ENCODE results near the gene SUPT20H. TPM values are rescaled to one million over a fixed set of nuclear protein-coding genes. Genes with fewer than 3 reads are reported as not detected.

Gene SUPT20H
- total RNA-seq, 4 donors from 2014 or later = 28.4 to 67.6 (median 45.3) TPM

GRCh38 chr13:37027639-37028038, 31.8 kb downstream of the SUPT20H start:
- TF ChIP-seq POLR2AphosphoS5 (IDR thresholded peaks at IDR 0.05) (no peak), EP300 (IDR thresholded peaks at IDR 0.05; ENCODE audit: low read depth) (no peak), POLR2A (IDR thresholded peaks at IDR 0.05) (no peak)
- TF ChIP-seq, protein P1, sequence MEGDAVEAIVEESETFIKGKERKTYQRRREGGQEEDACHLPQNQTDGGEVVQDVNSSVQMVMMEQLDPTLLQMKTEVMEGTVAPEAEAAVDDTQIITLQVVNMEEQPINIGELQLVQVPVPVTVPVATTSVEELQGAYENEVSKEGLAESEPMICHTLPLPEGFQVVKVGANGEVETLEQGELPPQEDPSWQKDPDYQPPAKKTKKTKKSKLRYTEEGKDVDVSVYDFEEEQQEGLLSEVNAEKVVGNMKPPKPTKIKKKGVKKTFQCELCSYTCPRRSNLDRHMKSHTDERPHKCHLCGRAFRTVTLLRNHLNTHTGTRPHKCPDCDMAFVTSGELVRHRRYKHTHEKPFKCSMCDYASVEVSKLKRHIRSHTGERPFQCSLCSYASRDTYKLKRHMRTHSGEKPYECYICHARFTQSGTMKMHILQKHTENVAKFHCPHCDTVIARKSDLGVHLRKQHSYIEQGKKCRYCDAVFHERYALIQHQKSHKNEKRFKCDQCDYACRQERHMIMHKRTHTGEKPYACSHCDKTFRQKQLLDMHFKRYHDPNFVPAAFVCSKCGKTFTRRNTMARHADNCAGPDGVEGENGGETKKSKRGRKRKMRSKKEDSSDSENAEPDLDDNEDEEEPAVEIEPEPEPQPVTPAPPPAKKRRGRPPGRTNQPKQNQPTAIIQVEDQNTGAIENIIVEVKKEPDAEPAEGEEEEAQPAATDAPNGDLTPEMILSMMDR (IDR thresholded peaks at IDR 0.05) = no peak
- WGBS, 2 donors (ENCODE audit: low coverage in 1 of 2) = 67 to 69% methylated on average over 2 of the region's 2 CpGs
- no peak overlapping the region for H3K27ac ChIP-seq
- H3K4me1 ChIP-seq = peaks cover 0 to 8% (median 3%) of the 10 kb centered on the region in 4 donors
- H3K9me3 ChIP-seq = no peaks in the 10 kb centered on the region
- in situ Hi-C loops (cut with MboI; ENCODE audit: low pct_ligation_motif_present in 1 of 4, low pct_unique_long_range_greater_than_20kb in 1 of 4, low sequenced_read_pairs in 3 of 4) = no loop called here
- H3K36me3 ChIP-seq = peaks cover 0 to 88% (median 31%) of the 10 kb centered on the region in 4 donors
- intact Hi-C loops (cut with DNase I; ENCODE audit: low total_unique reads) = no loop called here
- H3K4me3 ChIP-seq = no peak overlapping the region
- no peak for DNase-seq
- H3K27me3 ChIP-seq = no peaks in the 10 kb centered on the region

DNA sequence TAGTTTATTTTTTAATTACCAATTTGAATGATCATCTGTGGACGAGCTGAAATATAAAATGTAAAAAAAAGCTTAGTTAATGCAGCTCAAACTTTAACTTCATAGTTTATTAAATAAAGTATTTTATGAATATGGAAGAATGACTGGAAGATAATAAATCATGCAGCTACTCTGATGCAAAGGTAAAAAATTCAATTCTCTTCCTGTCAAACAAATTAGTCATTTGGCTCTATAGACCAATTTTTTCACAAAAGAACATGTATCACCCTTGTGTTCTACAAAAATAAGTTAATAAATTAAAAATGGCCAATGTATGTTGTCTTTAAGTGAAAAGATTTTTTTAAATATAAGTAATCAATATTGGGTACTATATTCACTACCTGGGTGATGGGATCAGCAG, 32.7 kb downstream of the SUPT20H start:
- H3K27ac ChIP-seq = no peak overlapping the region
- intact Hi-C loops (cut with DNase I; ENCODE audit: low total_unique reads) = no loop called here
- H3K27me3 ChIP-seq = no peaks in the 10 kb centered on the region
- no peak for DNase-seq
- in situ Hi-C loops (cut with MboI; ENCODE audit: low pct_ligation_motif_present in 1 of 4, low pct_unique_long_range_greater_than_20kb in 1 of 4, low sequenced_read_pairs in 3 of 4) = no loop called here
- TF ChIP-seq POLR2AphosphoS5 (IDR thresholded peaks at IDR 0.05) = no peak
- TF ChIP-seq, protein P1 (IDR thresholded peaks at IDR 0.05) = no peak
- no peak for TF ChIP-seq EP300 (IDR thresholded peaks at IDR 0.05; ENCODE audit: low read depth)
- no peak for TF ChIP-seq POLR2A (IDR thresholded peaks at IDR 0.05)
- no peaks in the 10 kb centered on the region for H3K9me3 ChIP-seq
- WGBS, 2 donors (ENCODE audit: low coverage in 1 of 2) = 89 to 96% methylated on average over 1 of the region's 1 CpG
- H3K4me3 ChIP-seq = no peak overlapping the region
- peaks cover 0 to 8% (median 3%) of the 10 kb centered on the region in 4 donors for H3K4me1 ChIP-seq
- H3K36me3 ChIP-seq = peaks cover 0 to 89% (median 30%) of the 10 kb centered on the region in 4 donors

GRCh38 chr13:37023871-37024270, 35.6 kb downstream of the SUPT20H start:
- no peak for DNase-seq
- 58 to 82% methylated on average over 1 of the region's 1 CpG for WGBS, 2 donors (ENCODE audit: low coverage in 1 of 2)
- in situ Hi-C loops (cut with MboI; ENCODE audit: low pct_ligation_motif_present in 1 of 4, low pct_unique_long_range_greater_than_20kb in 1 of 4, low sequenced_read_pairs in 3 of 4) (no loop called here), intact Hi-C loops (cut with DNase I; ENCODE audit: low total_unique reads) (no loop called here)
- H3K4me1 ChIP-seq = peaks cover 0 to 8% (median 3%) of the 10 kb centered on the region in 4 donors
- no peaks in the 10 kb centered on the region for H3K27me3 ChIP-seq
- TF ChIP-seq EP300 (IDR thresholded peaks at IDR 0.05; ENCODE audit: low read depth) (no peak), POLR2A (IDR thresholded peaks at IDR 0.05) (no peak)
- no peak overlapping the region for H3K27ac ChIP-seq
- peaks cover 0 to 84% (median 32%) of the 10 kb centered on the region in 4 donors for H3K36me3 ChIP-seq
- H3K9me3 ChIP-seq = no peaks in the 10 kb centered on the region
- H3K4me3 ChIP-seq = no peak overlapping the region

GRCh38 chr13:37014609-37015008, 44.9 kb downstream of the SUPT20H start:
- intact Hi-C loops (cut with DNase I; ENCODE audit: low total_unique reads) = no loop called here
- H3K27me3 ChIP-seq = no peaks in the 10 kb centered on the region
- peaks cover 0 to 66% (median 31%) of the 10 kb centered on the region in 4 donors for H3K36me3 ChIP-seq
- in situ Hi-C loops (cut with MboI; ENCODE audit: low pct_ligation_motif_present in 1 of 4, low pct_unique_long_range_greater_than_20kb in 1 of 4, low sequenced_read_pairs in 3 of 4) = no loop called here
- WGBS, 2 donors (ENCODE audit: low coverage in 1 of 2) = 80 to 83% methylated on average over 1 of the region's 1 CpG
- no peaks in the 10 kb centered on the region for H3K4me1 ChIP-seq
- no peaks in the 10 kb centered on the region for H3K9me3 ChIP-seq
- H3K27ac ChIP-seq = no peak overlapping the region
- DNase-seq = no peak
- H3K4me3 ChIP-seq = no peak overlapping the region
- TF ChIP-seq, protein P1 (IDR thresholded peaks at IDR 0.05) = no peak
- no peak for TF ChIP-seq POLR2A (IDR thresholded peaks at IDR 0.05)
- no peak for TF ChIP-seq POLR2AphosphoS5 (IDR thresholded peaks at IDR 0.05)
- no peak for TF ChIP-seq EP300 (IDR thresholded peaks at IDR 0.05; ENCODE audit: low read depth)

DNA sequence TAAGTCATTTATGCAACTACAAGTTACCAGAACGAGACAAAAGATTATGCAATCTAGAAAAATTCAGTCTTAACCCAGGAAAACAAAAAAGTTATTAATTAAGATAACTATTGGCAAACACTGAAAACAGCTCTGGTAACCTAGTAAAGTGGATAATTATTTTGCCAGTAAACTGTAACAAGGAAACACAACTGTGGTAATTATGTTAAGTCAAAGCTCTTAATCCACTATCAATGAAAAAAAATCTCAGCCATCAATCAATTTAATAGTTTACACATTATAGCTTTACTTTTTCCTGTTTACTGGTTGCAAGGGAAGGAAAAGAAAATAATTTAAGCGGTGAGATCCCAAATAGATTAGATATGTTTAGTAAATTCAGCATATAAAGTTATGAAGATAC, 47.7 kb downstream of the SUPT20H start:
- H3K4me3 ChIP-seq = no peak overlapping the region
- no peak for DNase-seq
- H3K36me3 ChIP-seq = peaks cover 0 to 88% (median 36%) of the 10 kb centered on the region in 4 donors
- WGBS, 2 donors (ENCODE audit: low coverage in 1 of 2) = 84 to 90% methylated on average over 2 of the region's 2 CpGs
- in situ Hi-C loops (cut with MboI; ENCODE audit: low pct_ligation_motif_present in 1 of 4, low pct_unique_long_range_greater_than_20kb in 1 of 4, low sequenced_read_pairs in 3 of 4) = no loop called here
- H3K27ac ChIP-seq = no peak overlapping the region
- intact Hi-C loops (cut with DNase I; ENCODE audit: low total_unique reads) = no loop called here
- no peaks in the 10 kb centered on the region for H3K9me3 ChIP-seq
- H3K4me1 ChIP-seq = no peaks in the 10 kb centered on the region
- TF ChIP-seq POLR2AphosphoS5 (IDR thresholded peaks at IDR 0.05) (no peak), POLR2A (IDR thresholded peaks at IDR 0.05) (no peak), EP300 (IDR thresholded peaks at IDR 0.05; ENCODE audit: low read depth) (no peak)
- TF ChIP-seq, protein P1 (IDR thresholded peaks at IDR 0.05) = no peak
- no peaks in the 10 kb centered on the region for H3K27me3 ChIP-seq
